Endothelial cell (in vitro differentiated cells): ENCODE results near the gene CD9. TPM values are rescaled to one million over a fixed set of nuclear protein-coding genes. Genes with fewer than 3 reads are reported as not detected.

ENCODE experiments used
- DNase-seq: peaks from one replicate; pipeline ENCODE4 v3.0.0; 2021; ENCODE audit warnings: low spot score
- H3K27ac Mint-ChIP-seq: one replicate; pipeline ENCODE4 v1.8.0; 2021; ENCODE audit warnings: mixed read lengths, inconsistent platforms; ENCODE audit not compliant: unreplicated experiment
- H3K27me3 Mint-ChIP-seq: one replicate; pipeline ENCODE4 v1.8.0; 2021; ENCODE audit warnings: mild to moderate bottlenecking, moderate library complexity, mixed read lengths, inconsistent platforms; ENCODE audit not compliant: unreplicated experiment
- H3K36me3 Mint-ChIP-seq: one replicate; pipeline ENCODE4 v1.8.0; 2021; ENCODE audit warnings: mild to moderate bottlenecking, low read depth, mixed read lengths, inconsistent platforms; ENCODE audit not compliant: unreplicated experiment
- H3K4me1 Mint-ChIP-seq: one replicate; pipeline ENCODE4 v1.8.0; 2021; ENCODE audit warnings: mild to moderate bottlenecking, mixed read lengths, inconsistent platforms; ENCODE audit not compliant: unreplicated experiment
- H3K4me3 Mint-ChIP-seq: one replicate; pipeline ENCODE4 v1.8.0; 2021; ENCODE audit warnings: mild to moderate bottlenecking, mixed read lengths, inconsistent platforms; ENCODE audit not compliant: unreplicated experiment
- H3K9me3 Mint-ChIP-seq: one replicate; pipeline ENCODE4 v1.8.0; 2021; ENCODE audit warnings: mixed read lengths, inconsistent platforms; ENCODE audit not compliant: unreplicated experiment
- total RNA-seq: library from RNA; stranded (reverse); fragmentation: NEBNext Ultra II Directional; extraction: Animal tissue kit (Norgen Biotek cat#: 25700); gene quantifications from one replicate; pipeline ENCODE4 v1.2.1, GENCODE V29; 2021; ENCODE audit not compliant: unreplicated experiment
- TF ChIP-seq, protein P1 (sequence below): fragments of 200-600 bp; sonication (generic); IDR thresholded peaks from one replicate; pipeline ENCODE4 v1.5.0; 2021; ENCODE audit warnings: antibody characterized with exemption; ENCODE audit not compliant: unreplicated experiment

CD9 gene
- total RNA-seq, 1 donor from 2014 or later, result 67.2 TPM

- DNase-seq, result no peak
- Mint-ChIP-seq H3K9me3 (no peaks in the 10 kb centered on the region), H3K36me3 (peaks cover 38% of the 10 kb centered on the region), H3K4me3 (no peak overlapping the region), H3K27me3 (peaks cover 11% of the 10 kb centered on the region), H3K27ac (no peak overlapping the region), H3K4me1 (peaks cover 35% of the 10 kb centered on the region)
- TF ChIP-seq, protein P1, sequence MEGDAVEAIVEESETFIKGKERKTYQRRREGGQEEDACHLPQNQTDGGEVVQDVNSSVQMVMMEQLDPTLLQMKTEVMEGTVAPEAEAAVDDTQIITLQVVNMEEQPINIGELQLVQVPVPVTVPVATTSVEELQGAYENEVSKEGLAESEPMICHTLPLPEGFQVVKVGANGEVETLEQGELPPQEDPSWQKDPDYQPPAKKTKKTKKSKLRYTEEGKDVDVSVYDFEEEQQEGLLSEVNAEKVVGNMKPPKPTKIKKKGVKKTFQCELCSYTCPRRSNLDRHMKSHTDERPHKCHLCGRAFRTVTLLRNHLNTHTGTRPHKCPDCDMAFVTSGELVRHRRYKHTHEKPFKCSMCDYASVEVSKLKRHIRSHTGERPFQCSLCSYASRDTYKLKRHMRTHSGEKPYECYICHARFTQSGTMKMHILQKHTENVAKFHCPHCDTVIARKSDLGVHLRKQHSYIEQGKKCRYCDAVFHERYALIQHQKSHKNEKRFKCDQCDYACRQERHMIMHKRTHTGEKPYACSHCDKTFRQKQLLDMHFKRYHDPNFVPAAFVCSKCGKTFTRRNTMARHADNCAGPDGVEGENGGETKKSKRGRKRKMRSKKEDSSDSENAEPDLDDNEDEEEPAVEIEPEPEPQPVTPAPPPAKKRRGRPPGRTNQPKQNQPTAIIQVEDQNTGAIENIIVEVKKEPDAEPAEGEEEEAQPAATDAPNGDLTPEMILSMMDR, result no peak
Observed at GRCh38 chr12:6235499-6235898, 35.3 kb downstream of the CD9 start.

DNA sequence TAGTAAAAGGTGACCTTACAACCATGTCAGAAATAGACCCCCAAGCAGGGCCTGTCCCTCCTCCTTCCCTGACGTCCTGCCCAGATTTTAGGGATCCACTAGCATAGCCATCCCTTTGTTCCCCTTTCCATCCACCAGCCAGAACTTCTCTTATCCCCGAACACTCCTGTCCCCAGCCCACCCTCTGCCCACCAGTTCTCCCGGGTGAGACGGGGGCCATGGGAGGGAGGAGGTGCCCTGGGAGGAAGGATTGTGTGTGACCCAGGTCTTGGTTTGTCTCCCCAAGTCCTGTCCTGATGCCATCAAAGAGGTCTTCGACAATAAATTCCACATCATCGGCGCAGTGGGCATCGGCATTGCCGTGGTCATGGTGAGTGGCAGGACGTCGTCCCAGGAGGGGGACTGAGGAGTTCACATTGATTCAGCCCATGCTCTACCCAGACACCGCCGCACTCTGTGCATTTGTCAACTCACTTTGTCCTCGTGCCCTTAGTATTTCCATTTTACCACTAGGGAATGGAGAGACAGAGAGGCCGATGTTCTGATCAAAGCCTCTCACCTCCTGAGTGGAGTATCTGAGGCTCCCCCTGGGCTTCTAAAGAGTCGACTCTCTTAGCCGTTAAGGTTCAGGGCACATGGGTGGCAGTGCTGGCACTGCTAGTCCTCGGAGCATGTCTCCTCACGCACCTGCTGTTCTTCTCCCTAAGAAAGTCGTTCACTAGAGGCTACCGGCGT lies 35.9 kb downstream of the CD9 start:
- H3K4me1 Mint-ChIP-seq, result peaks cover 35% of the 10 kb centered on the region
- H3K36me3 Mint-ChIP-seq, result peaks cover 33% of the 10 kb centered on the region
- no peak overlapping the region for H3K27ac Mint-ChIP-seq

GRCh38 chr12:6236641-6236940 lies 36.4 kb downstream of the CD9 start:
- Mint-ChIP-seq H3K27me3 (peaks cover 7% of the 10 kb centered on the region), H3K27ac (no peak overlapping the region), H3K4me3 (no peak overlapping the region), H3K36me3 (peaks cover 33% of the 10 kb centered on the region), H3K4me1 (peaks cover 35% of the 10 kb centered on the region), H3K9me3 (no peaks in the 10 kb centered on the region)
- DNase-seq, result no peak
- TF ChIP-seq, protein P1, result no peak

More for the DNA sequence above, 35.9 kb downstream of the CD9 start:
- Mint-ChIP-seq H3K9me3 (no peaks in the 10 kb centered on the region), H3K4me3 (no peak overlapping the region), H3K27me3 (peaks cover 8% of the 10 kb centered on the region)
- no peak for DNase-seq
- TF ChIP-seq, protein P1, result no peak

- Mint-ChIP-seq H3K9me3 (no peaks in the 10 kb centered on the region), H3K36me3 (peaks cover 32% of the 10 kb centered on the region), H3K4me1 (peaks cover 22% of the 10 kb centered on the region), H3K27ac (no peak overlapping the region), H3K4me3 (no peak overlapping the region), H3K27me3 (peaks cover 7% of the 10 kb centered on the region)
- no peak for DNase-seq
- TF ChIP-seq, protein P1, result no peak
Observed at GRCh38 chr12:6237830-6238229, 37.6 kb downstream of the CD9 start.

DNA sequence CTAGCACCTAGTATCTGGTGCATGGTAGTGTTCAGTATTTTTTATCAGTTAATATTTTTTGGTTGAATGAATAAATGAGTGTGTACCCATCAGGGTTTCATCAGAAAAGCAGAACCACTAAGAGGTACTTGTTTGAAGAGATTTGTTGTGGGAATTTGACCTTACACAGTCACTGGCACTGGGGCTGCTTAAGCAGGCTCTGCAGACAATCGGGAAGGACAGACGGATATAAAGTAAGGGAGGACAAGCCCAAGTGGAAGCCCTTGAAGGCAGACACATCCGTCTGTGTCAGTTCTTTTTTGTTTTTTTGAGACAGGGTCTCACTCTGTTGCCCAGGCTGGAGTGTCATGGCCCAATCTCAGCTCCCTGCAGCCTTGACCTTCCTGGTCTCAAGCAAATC lies 38.7 kb downstream of the CD9 start:
- Mint-ChIP-seq H3K36me3 (peaks cover 28% of the 10 kb centered on the region), H3K9me3 (no peaks in the 10 kb centered on the region), H3K27me3 (peaks cover 7% of the 10 kb centered on the region), H3K4me3 (no peak overlapping the region), H3K27ac (no peak overlapping the region), H3K4me1 (peaks cover 12% of the 10 kb centered on the region)
- no peak for DNase-seq
- TF ChIP-seq, protein P1, result no peak
